Measurements from ENCODE around the gene POLR2M.

Gene POLR2M

GRCh38 chr15:57706405-57707209 lies at the start of gene POLR2M:
Gene POLR2M (plus strand): TSS chr15:57706714. CDS start chr15:57706843, 129 bp downstream.
- CTCF ChIA-PET, result interaction anchor here (1.0 to 3.3 kb wide), 9 partner anchors 10 to 400 kb away, joined by 3 to 28 read pairs (median 3); no protein-coding TSS in a partner anchor
- POLR2A ChIA-PET, result interaction anchor here (0.8 to 0.9 kb wide), 2 partner anchors 15 to 18 kb away, joined by 3 to 5 read pairs; no protein-coding TSS in a partner anchor
- no peak for TF ChIP-seq CTCF (IDR thresholded peaks at IDR 0.05; ENCODE audit: control extremely low read depth, extremely low read depth, low read depth, missing control alignments)
- peak; percentile 89 for DNase-seq (ENCODE audit: extremely low spot score)

GRCh38 chr15:57657619-57658018 lies 48.9 kb upstream of the POLR2M start:
- TF ChIP-seq CTCF (IDR thresholded peaks at IDR 0.05; ENCODE audit: control extremely low read depth, extremely low read depth, low read depth, missing control alignments), result no peak
- POLR2A ChIA-PET, result no interaction called here
- CTCF ChIA-PET, result interaction anchor here (0.7 to 2.3 kb wide), 2 partner anchors 11 to 14 kb away, joined by 3 to 8 read pairs; no protein-coding TSS in a partner anchor
- no peak for DNase-seq (ENCODE audit: extremely low spot score)

- ChIA-PET CTCF (interaction anchor here (1.0 to 2.0 kb wide), 6 partner anchors 8 to 43 kb away, joined by 3 to 6 read pairs (median 4); no protein-coding TSS in a partner anchor), POLR2A (no interaction called here)
- TF ChIP-seq CTCF (IDR thresholded peaks at IDR 0.05; ENCODE audit: control extremely low read depth, extremely low read depth, low read depth, missing control alignments), result no peak
- no peak for DNase-seq (ENCODE audit: extremely low spot score)
These were observed 44.3 kb upstream of the POLR2M start for GRCh38 chr15:57662091-57662744.

- no peak for DNase-seq (ENCODE audit: extremely low spot score)
- ChIA-PET CTCF (interaction anchor here (1.0 to 1.8 kb wide), 5 partner anchors 13 to 43 kb away, joined by 3 to 4 read pairs (median 3); no protein-coding TSS in a partner anchor), POLR2A (interaction anchor here (0.6 kb wide), 1 partner anchor 8 kb away, joined by 5 read pairs; no protein-coding TSS in a partner anchor)
- no peak for TF ChIP-seq CTCF (IDR thresholded peaks at IDR 0.05; ENCODE audit: control extremely low read depth, extremely low read depth, low read depth, missing control alignments)
These were observed 43.7 kb upstream of the POLR2M start for GRCh38 chr15:57662802-57663201.

- no peak for TF ChIP-seq CTCF (IDR thresholded peaks at IDR 0.05; ENCODE audit: control extremely low read depth, extremely low read depth, low read depth, missing control alignments)
- DNase-seq (ENCODE audit: extremely low spot score), result no peak
- ChIA-PET POLR2A (interaction anchor here (0.6 kb wide), 1 partner anchor 8 kb away, joined by 5 read pairs; no protein-coding TSS in a partner anchor), CTCF (interaction anchor here (1.1 to 1.8 kb wide), 4 partner anchors 13 to 20 kb away, joined by 3 to 4 read pairs (median 4); no protein-coding TSS in a partner anchor)
These were observed 43.3 kb upstream of the POLR2M start for GRCh38 chr15:57663262-57663661.

- POLR2A ChIA-PET, result no interaction called here
- no peak for DNase-seq (ENCODE audit: extremely low spot score)
- CTCF ChIA-PET, result interaction anchor here (1.4 to 1.6 kb wide), 3 partner anchors 12 to 66 kb away, joined by 3 to 4 read pairs (median 4); no protein-coding TSS in a partner anchor
- no peak for TF ChIP-seq CTCF (IDR thresholded peaks at IDR 0.05; ENCODE audit: control extremely low read depth, extremely low read depth, low read depth, missing control alignments)
These were observed 41.3 kb upstream of the POLR2M start for GRCh38 chr15:57665194-57665593.

Data from GM10248 (cell line).